HG03025 (cell line): ENCODE data around the gene NFX1.
"Not testable (repeated sequence)": the region's sequence is repeated elsewhere in the genome, so short reads cannot be mapped to it uniquely, and the experiment has no call there.

ENCODE experiments used
- ATAC-seq: cut with Tn5 transposase; IDR thresholded peaks from one replicate; pipeline ENCODE4 v1.9.1; 2021; ENCODE audit warnings: mild to moderate bottlenecking, moderate library complexity; ENCODE audit not compliant: unreplicated experiment, low FRiP score

Gene NFX1

DNA sequence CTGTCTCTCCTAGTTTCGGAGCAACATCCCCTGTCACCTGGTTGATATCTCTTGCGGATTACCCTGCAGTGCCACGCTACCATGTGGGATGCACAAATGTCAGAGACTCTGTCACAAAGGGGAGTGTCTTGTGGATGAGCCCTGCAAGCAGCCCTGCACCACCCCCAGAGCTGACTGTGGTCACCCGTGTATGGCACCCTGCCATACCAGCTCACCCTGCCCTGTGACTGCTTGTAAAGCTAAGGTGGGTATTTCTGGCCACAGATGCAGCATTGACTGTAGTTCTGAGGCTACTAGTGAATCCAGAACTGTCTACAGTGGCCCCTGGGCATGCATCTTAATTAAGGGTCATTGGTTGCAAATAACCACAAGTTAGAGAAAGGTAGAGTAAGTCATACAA, 61.2 kb downstream of the NFX1 start:
- no peak for ATAC-seq

DNA sequence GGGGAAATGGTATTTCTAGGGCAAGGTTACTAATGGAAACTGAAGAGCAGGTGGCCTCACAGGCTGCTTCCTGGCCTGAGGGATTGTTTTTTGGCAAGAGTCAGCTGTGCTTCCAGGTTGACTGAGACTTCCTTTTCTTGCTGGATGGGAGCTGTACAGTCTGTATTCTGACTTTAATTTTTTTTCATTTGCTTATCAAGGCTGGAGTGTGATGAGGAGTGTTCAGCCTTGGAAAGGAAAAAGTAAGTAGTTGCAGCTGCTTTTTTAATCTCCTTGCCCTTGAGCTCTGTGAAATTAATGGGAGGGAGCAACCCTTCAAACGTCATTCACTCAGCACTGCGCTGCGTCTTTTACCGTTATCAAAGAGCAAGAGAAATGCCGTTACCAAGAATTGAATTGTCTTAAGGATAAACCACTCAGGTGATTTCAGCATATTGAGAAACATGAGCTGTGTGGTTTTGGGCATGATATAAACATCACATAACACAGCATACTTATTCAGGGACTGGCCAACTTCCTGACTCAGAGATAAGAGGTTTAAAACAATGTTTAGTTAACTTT, 64.4 kb downstream of the NFX1 start:
- no peak for ATAC-seq

DNA sequence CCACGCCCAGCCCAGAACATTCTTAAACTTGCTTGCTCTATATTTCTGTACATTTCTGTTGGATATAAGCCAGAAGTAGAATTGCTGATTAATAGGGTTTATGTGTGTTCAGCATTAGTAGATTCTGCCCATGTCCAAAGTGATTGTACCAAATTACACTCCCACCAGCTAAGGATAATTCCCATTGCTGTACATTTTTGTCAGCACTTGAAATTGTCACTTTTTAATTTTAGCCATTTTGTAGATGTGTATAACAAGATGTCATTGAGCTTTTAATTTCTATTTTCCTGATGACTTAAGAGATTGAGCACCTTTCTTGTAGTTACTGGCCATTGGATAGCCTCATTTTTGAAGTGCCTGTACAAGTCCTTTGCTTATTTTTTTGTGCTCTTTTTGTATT, 65.6 kb downstream of the NFX1 start:
- ATAC-seq, result no peak

DNA sequence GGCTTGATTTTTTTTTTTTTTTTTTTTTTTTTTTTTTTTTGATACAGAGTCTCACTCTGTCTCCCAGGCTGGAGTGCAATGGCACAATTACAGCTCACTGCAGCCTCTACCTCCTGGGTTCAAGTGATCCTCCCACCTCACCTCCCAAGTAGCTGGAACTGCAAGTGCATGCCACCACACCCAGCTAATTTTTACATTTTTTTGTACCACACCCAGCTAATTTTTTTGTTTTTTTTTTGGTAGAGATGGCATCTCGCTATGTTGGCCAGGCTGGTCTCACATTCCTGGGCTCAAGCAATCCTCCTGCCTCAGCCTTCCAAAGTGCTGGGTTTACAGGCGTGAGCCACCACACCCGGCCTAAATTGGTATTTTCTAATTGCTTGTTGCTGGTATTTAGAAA, 68.3 kb downstream of the NFX1 start:
- ATAC-seq, result not testable (repeated sequence)

DNA sequence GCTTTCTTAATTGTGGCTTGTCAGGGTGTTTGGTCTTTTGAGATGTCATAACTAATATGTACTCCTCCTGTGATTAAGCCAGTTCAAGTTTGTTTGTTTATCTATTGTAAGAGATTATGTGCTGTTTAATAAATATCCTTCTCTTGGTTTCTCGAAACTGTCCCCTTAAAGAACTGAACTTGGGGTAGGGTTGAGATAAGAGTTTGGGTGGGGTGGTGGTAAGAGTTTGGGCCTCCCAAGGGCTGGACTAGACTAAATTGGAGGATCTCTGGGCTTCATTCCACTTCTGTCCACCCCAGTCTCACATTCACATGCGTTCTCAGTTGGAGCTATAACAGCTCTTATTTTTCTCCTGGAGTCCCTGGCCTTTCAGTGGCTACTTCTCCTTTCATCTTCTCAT, 73.8 kb downstream of the NFX1 start:
- no peak for ATAC-seq

DNA sequence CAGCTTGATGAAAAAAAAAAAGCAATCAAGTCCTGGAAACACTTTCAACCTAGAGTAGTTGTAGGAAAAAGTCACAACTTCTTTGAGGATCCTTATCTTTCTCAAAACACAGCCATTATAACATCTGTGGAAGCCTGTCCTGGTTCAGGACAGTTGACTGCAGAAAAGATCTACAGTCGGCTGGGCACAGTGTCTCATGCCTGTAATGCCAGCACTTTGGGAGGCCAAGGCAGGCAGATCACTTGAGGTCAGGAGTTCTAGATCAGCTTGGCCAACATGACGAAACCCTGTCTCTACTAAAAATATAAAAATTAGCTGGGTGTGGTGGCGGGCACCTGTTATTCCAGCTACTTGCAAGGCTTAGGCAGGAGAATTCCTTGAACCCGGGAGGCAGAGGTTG, 74.5 kb downstream of the NFX1 start:
- ATAC-seq, result not testable (repeated sequence)

DNA sequence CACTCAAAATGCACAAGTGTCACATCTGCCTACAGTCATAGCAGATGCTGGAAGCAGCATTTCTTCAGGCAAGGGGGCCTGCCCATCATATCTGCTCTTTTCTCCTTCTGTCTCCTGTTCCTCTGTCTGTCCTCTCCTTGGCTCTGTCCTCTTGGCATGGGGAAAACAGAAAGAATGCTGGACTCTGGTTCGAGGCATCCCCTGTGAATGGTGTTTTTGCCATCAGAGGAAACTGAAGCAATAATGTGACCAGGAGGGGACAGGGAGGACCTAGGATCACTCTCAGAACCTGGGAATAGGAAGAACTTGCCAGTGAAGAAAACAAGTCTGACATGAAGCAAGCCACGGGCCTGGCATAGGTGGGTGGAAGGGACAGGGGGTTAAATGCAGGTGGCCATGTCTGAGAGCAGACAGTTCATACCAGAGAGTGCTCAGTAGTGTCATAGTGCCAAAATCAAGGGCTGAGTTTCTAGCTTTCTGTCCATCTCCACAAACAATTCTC, 76.7 kb downstream of the NFX1 start:
- no peak for ATAC-seq

DNA sequence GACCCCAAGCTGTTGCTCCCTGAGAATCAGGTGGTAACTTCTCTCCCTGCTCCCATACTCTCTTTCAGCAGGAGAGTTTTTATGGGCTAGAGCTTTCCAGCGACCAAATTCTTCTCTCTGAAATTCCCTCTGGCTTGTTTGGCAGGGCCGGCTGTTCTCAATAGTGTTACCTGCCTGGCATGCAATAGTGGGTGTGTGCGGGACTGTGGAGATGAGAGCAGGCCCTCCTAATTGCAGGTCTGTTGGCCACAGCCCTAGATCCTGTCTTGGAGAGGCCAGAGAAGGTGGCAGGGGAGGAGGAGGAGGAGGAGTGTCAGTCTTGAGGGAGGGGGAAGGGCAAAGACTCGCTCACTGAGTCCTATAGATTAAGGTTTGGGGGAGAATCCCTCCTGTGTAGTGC, 82.6 kb downstream of the NFX1 start:
- ATAC-seq, result no peak

DNA sequence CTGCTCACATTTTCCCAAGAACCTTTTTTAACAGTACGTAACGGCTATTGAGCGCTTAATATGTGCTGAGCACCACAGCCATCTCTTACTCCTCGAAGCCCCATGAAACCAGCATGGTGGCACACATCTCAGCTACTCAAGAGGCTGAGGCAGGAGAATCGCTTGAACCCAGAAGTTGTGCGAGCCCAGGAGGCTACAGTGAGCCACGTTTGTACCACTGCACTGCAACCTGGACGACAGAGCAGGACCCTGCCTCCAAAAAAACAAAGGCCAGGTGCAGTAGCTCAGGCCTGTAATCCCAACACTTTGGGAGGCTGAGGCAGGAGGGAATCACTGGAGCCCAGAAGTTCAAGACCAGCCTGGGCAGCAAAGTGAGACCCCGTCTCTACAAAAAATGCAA, 83.9 kb downstream of the NFX1 start:
- ATAC-seq, result no peak

DNA sequence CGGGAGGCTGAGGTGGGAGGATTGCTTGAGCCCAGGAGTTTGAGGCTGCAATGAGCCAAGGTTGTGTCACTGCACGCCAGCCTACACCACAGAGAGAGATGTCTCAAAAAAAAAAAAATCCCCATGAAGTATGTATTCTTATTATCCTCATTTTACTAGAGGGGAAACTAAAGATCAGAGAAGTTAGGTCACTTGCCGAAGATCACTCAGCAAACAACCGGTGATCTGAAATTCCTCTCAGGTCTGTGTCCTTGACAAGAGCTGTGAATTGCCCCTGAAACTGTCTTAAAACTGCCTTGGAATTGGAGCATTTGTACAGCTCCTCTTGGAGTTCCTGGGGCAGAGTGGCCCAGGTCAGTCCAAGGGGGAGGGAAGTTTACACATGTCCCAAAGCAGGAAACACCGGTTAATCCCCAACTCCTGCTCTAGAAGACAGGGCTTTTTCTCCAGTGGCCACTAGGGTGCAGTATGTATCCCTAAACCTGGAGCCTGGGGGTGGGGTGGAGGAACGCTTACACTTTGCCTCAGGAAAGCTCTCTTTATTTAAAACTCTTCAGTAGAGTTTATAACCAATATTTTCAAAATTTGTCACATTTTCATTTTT, 84.4 kb downstream of the NFX1 start:
- ATAC-seq, result no peak

DNA sequence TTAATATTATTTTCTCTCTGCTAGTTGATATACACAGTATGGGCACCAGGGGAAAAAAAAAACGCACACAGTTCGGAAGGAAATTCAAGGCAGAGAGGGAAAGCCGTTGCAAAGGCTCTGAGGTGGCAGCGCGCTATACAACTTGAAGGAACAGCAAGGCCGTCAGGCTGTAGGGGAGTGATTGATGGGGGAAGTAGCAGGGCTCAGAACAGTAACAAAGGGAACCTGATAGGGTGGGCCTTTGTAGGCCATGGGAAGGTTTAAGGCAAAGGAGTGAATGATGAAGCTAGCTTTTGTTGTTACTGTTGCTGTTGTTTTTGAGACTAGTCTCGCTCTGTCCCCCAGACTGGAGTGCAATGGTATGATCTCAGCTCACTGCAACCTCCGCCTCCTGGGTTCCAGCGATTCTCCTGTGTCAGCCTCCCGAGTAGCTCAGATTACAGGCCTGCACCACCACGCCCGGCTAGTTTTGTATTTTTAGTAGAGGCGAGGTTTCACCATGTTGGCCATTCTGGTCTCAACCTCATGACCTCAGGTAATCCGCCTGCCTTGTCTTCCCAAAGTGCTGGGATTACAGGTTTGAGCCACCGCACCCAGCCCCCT, 85.0 kb downstream of the NFX1 start:
- ATAC-seq, result no peak

DNA sequence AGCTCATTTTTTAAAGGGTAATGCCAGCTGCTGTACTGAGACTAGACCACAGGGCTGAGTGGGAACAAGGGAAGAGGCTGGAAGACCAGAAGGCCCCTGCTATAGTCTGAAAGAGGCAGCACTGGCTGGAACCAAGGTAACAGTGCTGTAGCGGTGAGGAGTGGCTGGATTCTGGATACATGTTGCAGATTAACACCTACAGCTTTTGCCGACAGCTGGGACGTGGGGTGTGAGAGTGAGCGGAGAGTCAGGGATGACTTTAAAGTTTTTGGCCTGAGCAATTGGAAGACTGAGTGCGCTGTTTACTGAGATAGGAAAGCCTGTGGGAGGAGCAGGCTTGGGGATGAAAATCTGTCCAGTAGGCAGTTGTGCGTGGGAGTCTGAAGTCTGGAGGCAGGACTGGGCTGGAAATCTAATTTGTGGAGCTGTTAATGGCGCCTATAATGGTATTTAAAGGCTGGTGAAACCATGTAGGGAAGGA, 85.6 kb downstream of the NFX1 start:
- ATAC-seq, result no peak

DNA sequence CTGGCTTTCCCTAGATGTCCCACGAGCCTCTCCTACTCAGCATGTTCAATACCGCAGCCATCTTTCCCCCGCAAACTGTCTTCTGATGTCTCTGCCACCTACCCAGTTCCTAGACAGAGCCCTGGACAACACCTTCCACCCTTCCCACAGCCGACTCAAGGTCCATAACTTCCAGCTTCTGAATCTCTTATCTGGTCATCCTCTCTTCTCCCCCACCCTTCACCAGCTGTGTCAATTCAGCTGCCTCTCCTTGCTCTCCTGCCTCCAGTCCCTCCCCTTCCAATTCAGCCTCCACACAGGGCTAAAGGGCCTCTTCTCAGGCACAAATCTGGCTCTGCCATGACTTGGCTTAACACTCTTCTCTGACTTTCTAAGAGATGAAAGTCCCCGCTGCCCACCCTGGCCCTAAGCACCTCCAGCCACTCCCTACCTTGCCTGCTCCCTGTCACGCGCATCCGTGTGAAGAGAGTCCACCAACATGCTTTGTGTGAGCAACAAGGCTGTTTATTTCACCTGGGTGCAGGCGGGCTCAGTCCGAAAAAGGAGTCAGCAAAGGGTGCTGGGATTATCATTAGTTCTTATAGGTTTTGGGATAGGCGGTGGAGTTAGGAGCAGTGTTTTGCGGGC, 86.9 kb downstream of the NFX1 start:
- ATAC-seq, result no peak

DNA sequence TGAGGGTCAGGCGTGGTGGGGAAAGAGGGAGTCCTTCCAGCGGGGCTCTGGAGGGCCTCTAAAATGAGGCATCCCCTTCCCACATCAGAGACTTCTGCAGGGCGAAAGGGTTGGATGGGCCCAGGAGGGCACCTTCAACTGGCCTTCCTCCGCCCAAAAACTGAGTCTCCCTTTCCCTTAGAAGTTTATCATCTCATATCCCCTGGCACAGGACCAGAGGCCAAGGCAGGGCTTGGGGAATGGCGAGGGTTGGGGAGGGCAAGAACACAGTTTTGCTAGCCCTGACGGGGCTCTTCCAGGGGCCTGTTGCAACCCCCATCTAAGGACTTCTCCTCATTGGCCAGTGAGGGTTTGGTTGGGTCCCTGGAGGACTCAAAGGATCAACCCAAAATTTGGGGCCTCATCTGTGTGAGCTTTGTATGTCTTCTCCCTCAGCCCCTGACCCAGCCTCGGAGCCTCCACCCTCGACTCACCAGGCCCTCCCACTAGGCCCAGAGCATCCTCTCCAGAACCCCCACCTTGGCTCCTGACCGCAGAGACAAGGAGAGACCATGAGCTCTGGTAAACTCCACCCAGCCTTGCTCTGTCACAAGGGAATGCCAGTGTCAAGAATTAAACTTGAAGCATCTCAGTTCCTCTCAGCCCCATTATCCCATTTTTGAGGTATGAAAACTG, 87.9 kb downstream of the NFX1 start:
- no peak for ATAC-seq

DNA sequence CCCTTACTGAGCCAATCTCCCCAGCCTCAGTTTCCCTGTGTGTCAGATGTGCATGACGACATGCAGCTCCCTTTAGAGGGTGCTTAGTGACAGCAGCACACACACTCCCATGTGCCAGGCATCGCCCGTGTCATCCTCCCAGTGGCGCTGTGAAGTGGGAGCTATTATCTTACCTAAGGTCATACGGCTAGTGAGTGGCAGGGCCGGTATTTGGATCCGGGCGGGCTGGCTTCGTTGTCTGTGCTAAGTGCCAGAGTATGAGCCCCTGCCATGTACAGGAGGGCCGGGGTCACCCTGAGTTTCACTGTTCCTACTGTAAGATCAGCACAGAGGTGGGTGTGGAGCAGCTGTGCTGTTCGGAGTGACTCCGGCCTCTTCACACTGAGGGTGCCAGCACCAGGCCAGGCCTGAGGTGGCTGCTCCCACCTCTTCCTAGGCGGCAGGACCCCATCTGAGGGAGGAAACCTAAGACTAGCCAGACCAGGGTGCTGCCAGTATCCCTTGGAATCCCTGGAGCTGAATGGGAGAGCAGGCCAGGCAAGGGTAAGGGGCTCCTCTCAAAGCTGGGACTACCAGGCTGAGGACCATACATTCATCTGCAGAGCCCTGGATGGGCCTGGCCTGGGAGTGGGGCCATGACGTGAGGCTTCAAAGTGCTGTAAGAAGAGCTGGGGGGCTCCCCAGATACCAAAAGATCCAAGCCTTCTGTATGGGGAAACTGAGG, 89.5 kb downstream of the NFX1 start:
- no peak for ATAC-seq

DNA sequence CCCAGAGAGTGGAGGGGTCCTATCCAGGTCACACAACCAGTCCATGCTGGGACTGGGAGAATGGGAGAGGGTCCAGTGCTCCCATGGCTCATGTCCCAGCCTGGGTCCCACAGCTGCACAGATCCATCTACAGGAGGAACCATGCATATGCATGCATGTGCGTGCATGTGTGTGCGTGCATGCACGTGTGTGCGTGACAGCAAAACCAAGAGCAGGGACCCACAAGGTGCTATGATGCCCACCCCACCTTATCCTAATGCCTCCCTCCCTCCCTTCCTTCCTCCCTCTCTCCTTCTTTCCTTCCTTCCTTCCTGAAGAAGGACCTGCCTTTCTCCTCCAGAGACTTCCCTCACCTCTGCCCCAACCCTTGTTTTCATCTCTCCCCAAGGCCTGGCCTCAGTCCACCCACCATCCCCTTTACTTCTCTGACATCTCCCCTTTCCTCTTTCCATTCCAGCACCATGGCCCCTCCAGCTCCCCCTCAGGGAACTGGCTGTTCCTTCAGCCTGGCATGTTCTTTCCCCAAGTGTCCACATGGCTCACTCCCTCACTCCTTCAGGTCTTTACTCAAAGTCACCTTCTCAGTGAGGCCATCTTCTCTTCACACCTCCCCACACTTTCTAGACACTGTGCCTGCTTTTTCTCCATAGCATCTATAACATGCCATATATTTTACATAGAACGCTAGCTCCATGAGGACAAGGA, 90.2 kb downstream of the NFX1 start:
- ATAC-seq, result no peak

DNA sequence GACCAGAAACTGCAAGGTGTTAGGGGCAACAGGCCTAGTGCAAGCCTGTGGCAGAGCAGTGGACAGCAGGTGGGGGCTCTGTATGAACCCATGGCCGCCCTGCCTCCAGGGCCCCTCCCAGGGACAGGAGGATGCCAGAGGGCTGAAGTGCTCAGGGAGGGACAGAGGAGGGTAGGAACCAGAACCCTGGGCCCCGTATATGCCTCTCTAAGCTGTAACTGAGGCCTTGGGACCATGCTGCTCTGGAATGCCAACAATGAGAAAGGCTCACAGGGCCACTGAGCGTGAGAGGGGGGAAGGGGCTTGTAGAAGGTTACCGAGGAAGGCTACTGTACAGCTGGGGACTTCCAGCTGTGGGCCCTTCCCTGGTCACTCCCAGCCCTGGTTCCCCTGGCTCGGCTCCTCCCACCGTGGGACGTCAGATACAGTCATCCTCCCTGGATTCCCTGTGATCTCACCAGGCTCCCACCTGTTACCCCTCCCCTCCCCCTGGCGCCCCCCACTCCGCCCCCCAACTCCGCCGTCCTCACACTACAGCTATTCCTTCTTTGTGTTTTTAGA, 91.0 kb downstream of the NFX1 start:
- no peak for ATAC-seq

DNA sequence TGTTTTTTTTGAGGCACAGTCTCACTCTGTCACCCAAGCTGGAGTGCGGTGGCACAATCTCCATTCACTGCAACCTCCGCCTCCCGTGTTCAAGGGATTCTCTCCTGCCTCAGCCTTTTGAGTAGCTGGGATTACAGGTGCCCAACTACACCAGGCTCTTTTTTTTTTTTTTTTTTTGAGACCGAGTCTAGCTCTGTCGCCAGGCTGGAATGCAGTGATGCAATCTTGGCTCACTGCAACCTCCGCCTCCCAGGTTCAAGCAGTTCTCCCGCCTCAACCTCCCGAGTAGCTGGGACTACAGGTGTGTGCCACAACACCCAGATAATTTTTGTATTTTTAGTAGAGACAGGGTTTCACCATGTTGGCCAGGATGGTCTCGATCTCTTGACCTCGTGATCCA, 92.1 kb downstream of the NFX1 start:
- ATAC-seq, result not testable (repeated sequence)

DNA sequence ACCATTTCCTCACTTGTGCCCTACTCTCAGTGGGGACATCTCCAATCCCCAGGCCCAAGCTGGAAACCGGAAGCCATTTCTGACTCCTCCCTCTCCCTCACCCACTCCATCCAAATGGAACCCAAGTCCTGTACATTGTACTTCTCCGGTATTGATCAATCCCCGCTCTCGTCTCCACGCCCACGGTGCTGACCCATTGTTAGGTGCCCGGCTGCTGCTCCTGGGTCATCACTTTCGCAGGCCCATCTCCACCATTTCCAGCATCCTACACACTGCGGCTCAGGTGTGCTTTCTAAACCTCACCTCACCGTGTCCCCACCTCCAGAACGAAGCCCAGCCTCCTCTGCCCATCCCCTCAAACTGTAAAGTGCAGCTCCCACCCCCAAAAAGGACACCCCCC, 93.1 kb downstream of the NFX1 start:
- ATAC-seq, result not testable (repeated sequence)
